Measurements from ENCODE around the gene TRAF2.
A peak's percentile ranks its signal among the peaks of the same experiment; 100 is the strongest.

Gene TRAF2

DNA sequence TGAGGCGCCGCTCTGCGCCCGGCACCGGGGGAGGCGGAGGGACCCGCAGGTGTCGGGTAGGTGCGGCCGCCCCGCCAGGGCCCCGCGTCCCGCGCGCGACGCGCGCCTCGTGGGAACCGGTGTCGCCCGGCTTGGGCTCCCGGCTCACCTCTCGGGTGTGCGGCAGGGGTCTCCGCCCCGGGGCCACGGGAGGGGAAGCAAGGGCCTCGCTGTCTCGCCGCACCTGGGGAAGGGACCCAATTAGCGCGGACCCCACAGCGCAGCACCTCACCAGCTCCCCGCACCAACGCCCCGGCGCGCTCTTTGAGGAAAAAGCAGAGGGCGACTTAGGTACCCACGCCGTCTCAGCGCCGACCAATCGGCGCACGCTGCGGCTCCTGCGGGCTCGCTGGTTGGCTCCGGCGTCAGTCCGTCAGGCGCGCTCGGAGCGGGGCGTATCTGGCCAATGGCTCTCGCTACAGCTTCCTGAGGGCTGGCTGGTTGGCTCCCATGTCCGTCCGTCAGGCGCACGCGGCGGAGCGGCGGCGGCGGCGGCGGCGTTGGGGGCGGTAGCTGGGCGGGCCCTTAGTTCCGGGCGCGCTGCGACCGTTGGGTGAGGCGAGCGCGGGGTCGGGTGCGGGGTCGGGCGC is at the start of gene TRAF2:
Gene TRAF2, plus strand, starts transcription at position 567 of the 629 bp plus-strand sequence. CDS start 12,225 bp downstream, outside the sequence.
- TF ChIP-seq ZFX (IDR thresholded peaks at IDR 0.05; ENCODE audit: borderline replicate concordance) (no peak), CTCF (IDR thresholded peaks at IDR 0.05) (no peak)
- H3K27ac ChIP-seq = peak within 1 kb of the TSS; percentile 82

- TF ChIP-seq ZFX (IDR thresholded peaks at IDR 0.05; ENCODE audit: borderline replicate concordance) (no peak), CTCF (IDR thresholded peaks at IDR 0.05) (no peak)
- H3K27ac ChIP-seq = peak overlapping the region; percentile 90
These were observed 49.0 kb upstream of the TRAF2 start for GRCh38 chr9:136837146-136837855.

GRCh38 chr9:136837856-136838277 is 48.4 kb upstream of the TRAF2 start:
- H3K27ac ChIP-seq = peak overlapping the region; percentile 90

DNA sequence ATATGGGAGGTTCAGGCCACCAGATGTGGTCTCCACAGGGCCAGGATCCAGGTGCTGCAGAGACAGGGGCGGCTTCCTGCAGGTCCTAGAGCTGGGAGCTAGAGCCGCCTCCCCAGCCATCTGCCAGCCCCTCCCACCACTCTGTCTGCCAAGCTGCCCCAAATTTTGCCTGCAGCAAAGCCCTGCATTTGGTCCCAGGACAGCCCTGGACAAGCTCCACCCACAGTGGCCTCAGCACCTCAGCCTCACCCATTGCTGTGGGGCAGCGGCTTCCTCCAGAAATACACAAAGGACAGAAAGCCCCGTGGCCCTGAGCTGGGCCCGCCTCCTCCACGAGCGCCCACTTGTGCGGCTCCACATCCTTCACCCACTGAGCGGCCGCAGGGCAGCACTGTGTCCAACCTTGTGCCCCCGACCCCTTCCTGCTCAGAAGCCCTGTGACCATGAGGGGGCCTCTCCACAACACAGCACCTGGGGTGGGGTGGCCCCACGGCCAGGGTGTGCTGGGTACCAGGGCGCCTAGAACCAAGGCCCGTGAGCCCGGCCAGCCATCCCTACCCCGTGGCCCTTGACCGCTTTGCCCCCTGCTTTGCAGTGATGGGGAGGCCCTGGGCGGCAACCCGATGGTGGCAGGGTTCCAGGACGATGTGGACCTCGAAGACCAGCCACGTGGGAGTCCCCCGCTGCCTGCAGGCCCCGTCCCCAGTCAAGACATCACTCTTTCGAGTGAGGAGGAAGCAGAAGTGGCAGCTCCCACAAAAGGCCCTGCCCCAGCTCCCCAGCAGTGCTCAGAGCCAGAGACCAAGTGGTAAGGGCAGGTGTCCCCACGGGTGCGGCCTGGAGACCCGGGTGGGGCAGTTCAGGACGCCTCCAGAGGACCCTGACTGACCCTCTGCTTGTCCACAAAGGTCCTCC is 47.7 kb upstream of the TRAF2 start:
- TF ChIP-seq ZFX (IDR thresholded peaks at IDR 0.05; ENCODE audit: borderline replicate concordance) = no peak
- no peak for TF ChIP-seq CTCF (IDR thresholded peaks at IDR 0.05)
- peak overlapping the region; percentile 90 for H3K27ac ChIP-seq

GRCh38 chr9:136839229-136840139 is 46.8 kb upstream of the TRAF2 start:
- TF ChIP-seq CTCF (IDR thresholded peaks at IDR 0.05) (no peak), ZFX (IDR thresholded peaks at IDR 0.05; ENCODE audit: borderline replicate concordance) (no peak)
- H3K27ac ChIP-seq = peak overlapping the region; percentile 90

GRCh38 chr9:136840140-136840876 is 46.0 kb upstream of the TRAF2 start:
- TF ChIP-seq ZFX (IDR thresholded peaks at IDR 0.05; ENCODE audit: borderline replicate concordance) (no peak), CTCF (IDR thresholded peaks at IDR 0.05) (no peak)
- H3K27ac ChIP-seq = peak overlapping the region; percentile 90
